NB4 (cell line): ENCODE data around the gene RUFY1.

ENCODE experiments used
- POLR2A ChIP-seq: IDR thresholded peaks from 2 replicates; pipeline ENCODE4 v1.6.1; 2011; ENCODE audit warnings: mild to moderate bottlenecking; ENCODE audit not compliant: insufficient read length; ENCODE audit errors: extremely low read depth
- TF ChIP-seq, protein P1 (sequence below): IDR thresholded peaks from one replicate; pipeline ENCODE4 v1.5.1; 2012; ENCODE audit warnings: low read depth, low read length

DNA sequence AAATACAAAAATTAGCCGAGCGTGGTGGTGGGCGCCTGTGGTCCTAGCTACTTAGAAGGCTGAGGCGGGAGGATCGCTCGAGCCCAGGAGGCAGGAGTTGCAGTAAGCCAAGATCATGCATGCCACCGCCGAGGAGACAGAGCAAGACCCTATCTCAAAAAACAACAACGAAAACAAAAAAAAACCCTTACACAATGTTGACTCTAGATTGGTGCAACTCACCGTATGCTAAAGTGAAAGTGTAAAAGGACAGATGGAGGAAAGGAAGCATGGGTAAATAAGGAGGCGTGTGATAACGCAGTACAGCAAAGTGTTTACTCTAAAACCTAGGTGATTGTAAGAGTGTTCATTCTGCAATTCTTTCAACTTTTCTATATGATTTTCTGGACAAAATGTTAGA is 15.9 kb upstream of the RUFY1 start:
- TF ChIP-seq, protein P1, sequence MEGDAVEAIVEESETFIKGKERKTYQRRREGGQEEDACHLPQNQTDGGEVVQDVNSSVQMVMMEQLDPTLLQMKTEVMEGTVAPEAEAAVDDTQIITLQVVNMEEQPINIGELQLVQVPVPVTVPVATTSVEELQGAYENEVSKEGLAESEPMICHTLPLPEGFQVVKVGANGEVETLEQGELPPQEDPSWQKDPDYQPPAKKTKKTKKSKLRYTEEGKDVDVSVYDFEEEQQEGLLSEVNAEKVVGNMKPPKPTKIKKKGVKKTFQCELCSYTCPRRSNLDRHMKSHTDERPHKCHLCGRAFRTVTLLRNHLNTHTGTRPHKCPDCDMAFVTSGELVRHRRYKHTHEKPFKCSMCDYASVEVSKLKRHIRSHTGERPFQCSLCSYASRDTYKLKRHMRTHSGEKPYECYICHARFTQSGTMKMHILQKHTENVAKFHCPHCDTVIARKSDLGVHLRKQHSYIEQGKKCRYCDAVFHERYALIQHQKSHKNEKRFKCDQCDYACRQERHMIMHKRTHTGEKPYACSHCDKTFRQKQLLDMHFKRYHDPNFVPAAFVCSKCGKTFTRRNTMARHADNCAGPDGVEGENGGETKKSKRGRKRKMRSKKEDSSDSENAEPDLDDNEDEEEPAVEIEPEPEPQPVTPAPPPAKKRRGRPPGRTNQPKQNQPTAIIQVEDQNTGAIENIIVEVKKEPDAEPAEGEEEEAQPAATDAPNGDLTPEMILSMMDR: no peak
- TF ChIP-seq POLR2A: no peak
